Ectodermal cell (in vitro differentiated cells): ENCODE measurements around the gene MYL5.

Experiments used
- H3K27ac ChIP-seq: 2 replicates; pipeline ENCODE4 v1.7.0; 2013; ENCODE audit warnings: mild to moderate bottlenecking, low read depth, low read length; ENCODE audit not compliant: insufficient read depth, poor library complexity, severe bottlenecking
- H3K27me3 ChIP-seq: 2 replicates; pipeline ENCODE4 v1.7.0; 2013; ENCODE audit warnings: mild to moderate bottlenecking, low read length; ENCODE audit not compliant: insufficient read depth, control insufficient read depth, poor library complexity, severe bottlenecking
- H3K36me3 ChIP-seq: one replicate; pipeline ENCODE4 v1.7.0; 2013; ENCODE audit warnings: low read length; ENCODE audit not compliant: control insufficient read depth, insufficient read depth
- H3K4me1 ChIP-seq: one replicate; pipeline ENCODE4 v1.7.0; 2013; ENCODE audit warnings: low read length; ENCODE audit not compliant: control insufficient read depth, insufficient read depth
- H3K4me3 ChIP-seq: 2 replicates; pipeline ENCODE4 v1.7.0; 2013; ENCODE audit warnings: low read depth, low read length, control low read depth; ENCODE audit not compliant: insufficient read depth
- H3K9me3 ChIP-seq: 2 replicates; pipeline ENCODE4 v1.7.0; 2013; ENCODE audit warnings: mild to moderate bottlenecking, low read length, moderate library complexity; ENCODE audit not compliant: control insufficient read depth
- WGBS, 2 experiments: methylation state at CpG; one replicate each; pipeline ENCODE4 v1.1.7; 2013; ENCODE audit warnings: missing lambda C conversion rate in 2 of 2; 5-methylcytosine and 5-hydroxymethylcytosine counted together

The MYL5 gene

DNA sequence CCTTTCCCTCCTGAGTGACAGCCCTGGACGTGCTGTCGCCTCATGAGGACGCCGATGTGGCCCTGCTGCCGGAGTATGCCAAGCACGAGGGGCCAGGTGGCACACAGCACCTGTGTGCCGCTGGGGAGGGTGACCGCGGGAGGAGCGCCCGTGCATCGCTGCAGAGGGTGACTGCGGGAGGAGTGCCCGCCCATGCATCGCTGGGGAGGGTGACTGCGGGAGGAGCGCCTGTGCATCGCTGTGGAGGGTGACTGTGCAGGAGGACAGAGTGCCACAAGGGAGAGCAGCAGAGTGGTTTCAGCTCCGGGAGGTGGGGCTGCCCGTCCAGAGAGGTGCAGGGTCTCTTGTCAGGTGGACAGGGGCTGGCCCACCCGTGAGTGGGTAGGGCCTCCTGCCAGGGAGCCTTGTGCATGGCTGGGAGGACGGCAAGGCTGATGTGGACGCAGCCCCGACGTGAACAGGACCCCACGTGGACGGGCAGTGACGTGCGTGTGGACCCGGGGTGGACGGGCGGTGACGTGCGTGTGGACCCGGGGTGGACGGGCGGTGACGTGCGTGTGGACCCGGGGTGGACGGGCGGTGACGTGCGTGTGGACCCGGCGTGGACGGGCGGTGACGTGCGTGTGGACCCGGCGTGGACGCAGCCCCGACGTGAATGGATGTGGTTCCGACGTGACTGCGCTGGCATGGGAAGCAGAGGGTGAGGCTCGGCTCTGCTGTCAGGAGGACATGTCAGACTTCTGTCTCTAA is 45.9 kb downstream of the MYL5 start:
- no peak overlapping the region for H3K4me3 ChIP-seq
- H3K36me3 ChIP-seq = no peaks in the 10 kb centered on the region
- H3K27me3 ChIP-seq = no peaks in the 10 kb centered on the region
- no peaks in the 10 kb centered on the region for H3K4me1 ChIP-seq
- 95 to 96% methylated on average over 59 of the region's 59 CpGs for WGBS, 2 experiments
- H3K27ac ChIP-seq = no peak overlapping the region
- H3K9me3 ChIP-seq = no peaks in the 10 kb centered on the region

DNA sequence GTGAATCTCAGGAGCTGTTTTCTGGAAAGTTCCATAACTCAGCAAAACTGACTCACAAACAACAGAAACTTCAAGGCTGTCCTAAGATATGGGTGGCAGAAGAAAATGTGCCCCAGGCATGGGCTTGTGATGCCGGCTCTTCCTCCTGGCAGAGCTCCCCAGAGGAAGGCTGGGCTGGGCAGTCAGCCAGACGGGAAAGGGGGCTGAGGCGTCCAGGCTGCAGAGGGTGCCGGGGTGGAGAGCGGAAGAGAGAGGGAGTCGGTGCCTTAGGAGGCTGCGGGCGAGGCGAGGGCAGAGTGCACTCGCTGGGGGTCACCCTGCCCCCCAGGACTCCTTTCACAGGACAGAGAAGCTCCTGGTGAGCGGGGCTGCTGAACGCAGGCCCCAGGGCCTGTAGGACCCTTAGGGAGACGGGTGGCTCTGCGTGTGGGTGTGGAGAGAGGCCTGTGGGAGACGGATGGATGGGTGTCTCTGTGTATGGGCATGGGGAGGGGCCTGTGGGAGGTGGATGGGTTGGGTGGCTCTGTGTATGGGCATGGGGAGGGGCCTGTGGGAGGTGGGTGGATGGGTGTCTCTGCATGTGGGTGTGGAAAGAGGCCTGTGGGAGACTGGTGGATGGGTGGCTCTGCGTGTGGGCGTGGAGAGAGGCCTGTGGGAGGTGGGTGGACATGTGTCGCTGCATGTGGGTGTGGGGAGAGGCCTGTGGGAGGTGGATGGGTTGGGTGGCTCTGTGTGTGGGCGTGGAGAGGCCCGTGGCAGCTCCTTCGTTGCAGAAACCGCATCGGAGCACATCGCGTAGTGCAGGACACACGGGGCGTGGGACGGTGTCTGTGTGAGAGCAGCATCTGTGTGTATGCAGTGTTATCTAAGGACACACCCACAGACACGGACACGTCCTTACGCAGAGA is 47.2 kb downstream of the MYL5 start:
- Histone ChIP-seq H3K4me3 (no peak overlapping the region), H3K36me3 (no peaks in the 10 kb centered on the region), H3K27me3 (no peaks in the 10 kb centered on the region), H3K4me1 (no peaks in the 10 kb centered on the region), H3K27ac (no peak overlapping the region), H3K9me3 (no peaks in the 10 kb centered on the region)
- 96 to 97% methylated on average over 31 of the region's 31 CpGs for WGBS, 2 experiments

DNA sequence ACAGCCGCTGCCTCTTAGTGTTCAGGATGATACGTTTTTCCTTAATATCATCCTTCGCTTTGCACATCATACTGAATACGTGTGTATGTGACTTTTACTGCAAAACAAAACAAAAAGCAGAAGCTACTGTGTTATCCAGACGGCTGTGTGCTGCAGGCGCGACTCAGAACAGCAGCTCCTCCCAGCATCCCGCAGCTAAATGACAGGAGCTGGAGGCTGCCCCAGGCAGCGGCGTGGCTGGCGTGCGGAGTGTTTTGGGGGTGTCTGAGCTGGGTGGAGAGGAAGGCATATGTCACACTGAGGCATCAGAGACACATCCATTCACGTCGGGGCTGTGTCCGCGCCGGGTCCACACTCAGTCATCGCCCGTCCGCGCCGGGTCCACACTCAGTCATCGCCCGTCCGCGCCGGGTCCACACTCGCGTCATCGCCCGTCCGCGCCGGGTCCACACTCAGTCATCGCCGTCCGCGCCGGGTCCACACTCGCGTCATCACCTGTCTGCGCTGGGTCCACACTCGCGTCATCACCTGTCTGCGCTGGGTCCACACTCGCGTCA is 47.9 kb downstream of the MYL5 start:
- no peak overlapping the region for H3K4me3 ChIP-seq
- no peaks in the 10 kb centered on the region for H3K4me1 ChIP-seq
- H3K27ac ChIP-seq = no peak overlapping the region
- no peaks in the 10 kb centered on the region for H3K36me3 ChIP-seq
- H3K9me3 ChIP-seq = no peaks in the 10 kb centered on the region
- no peaks in the 10 kb centered on the region for H3K27me3 ChIP-seq
- 96 to 97% methylated on average over 47 of the region's 47 CpGs for WGBS, 2 experiments

DNA sequence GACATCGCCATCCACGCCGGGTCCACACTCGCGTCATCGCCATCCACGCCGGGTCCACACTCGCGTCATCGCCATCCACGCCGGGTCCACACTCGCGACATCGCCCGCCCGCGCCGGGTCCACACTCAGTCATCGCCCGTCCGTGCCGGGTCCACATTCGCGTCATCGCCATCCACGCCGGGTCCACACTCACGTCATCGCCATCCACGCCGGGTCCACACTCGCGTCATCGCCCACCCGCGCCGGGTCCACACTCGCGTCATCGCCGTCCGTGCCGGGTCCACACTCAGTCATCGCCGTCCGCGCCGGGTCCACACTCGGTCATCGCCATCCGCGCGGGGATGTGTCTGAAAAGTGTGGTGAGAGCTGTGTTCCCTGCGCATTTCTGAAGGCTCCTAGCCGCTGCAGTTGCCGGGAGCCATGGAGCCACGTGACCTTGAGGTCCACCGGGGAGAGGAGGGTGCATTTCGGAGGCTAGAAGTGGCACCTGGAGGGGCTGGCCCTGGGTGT is 48.6 kb downstream of the MYL5 start:
- 96 to 98% methylated on average over 61 of the region's 61 CpGs for WGBS, 2 experiments
- no peaks in the 10 kb centered on the region for H3K9me3 ChIP-seq
- no peaks in the 10 kb centered on the region for H3K4me1 ChIP-seq
- H3K36me3 ChIP-seq = no peaks in the 10 kb centered on the region
- H3K27me3 ChIP-seq = no peaks in the 10 kb centered on the region
- no peak overlapping the region for H3K4me3 ChIP-seq
- H3K27ac ChIP-seq = no peak overlapping the region

DNA sequence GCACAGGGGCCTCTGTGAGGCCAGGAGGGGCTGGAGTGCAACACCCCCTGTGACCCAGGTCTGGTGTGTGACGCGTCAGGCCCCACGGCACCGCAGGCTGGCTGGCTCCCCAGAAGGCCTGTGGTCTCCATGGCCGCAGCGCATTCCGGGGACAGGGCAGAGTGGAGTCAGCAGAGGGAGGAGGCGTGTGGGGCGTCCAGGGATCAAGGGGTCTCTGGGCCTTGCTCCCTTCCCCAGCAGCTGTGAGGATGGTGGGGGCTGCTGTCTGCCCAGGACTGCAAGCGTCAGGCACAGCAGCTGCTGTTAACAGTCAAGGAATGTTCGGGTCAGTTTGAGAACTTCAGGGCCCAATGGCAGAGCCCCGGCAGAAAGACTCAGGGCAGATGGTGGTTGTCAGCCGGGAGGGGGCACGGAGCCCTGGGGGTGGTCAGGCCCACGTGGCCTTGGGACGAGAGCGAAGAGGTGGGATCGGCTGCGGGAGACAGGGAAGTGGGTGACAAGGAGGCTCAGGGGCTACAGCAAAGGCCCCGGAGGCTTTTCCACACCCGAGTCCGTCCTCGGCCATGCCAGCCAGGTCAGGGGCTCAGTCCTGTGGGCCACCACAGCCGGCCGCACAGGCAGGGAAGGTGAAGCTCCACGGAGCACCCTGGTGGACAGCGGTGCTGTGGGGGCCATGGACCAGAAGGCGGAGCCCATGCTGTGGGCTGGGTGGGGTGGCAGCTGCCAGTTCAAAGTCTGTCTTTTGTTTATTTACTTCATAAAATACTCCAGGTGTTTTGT is 49.6 kb downstream of the MYL5 start:
- Histone ChIP-seq H3K27me3 (no peaks in the 10 kb centered on the region), H3K36me3 (no peaks in the 10 kb centered on the region), H3K4me3 (no peak overlapping the region), H3K27ac (no peak overlapping the region), H3K4me1 (no peaks in the 10 kb centered on the region), H3K9me3 (no peaks in the 10 kb centered on the region)
- WGBS, 2 experiments = 95 to 97% methylated on average over 28 of the region's 28 CpGs

DNA sequence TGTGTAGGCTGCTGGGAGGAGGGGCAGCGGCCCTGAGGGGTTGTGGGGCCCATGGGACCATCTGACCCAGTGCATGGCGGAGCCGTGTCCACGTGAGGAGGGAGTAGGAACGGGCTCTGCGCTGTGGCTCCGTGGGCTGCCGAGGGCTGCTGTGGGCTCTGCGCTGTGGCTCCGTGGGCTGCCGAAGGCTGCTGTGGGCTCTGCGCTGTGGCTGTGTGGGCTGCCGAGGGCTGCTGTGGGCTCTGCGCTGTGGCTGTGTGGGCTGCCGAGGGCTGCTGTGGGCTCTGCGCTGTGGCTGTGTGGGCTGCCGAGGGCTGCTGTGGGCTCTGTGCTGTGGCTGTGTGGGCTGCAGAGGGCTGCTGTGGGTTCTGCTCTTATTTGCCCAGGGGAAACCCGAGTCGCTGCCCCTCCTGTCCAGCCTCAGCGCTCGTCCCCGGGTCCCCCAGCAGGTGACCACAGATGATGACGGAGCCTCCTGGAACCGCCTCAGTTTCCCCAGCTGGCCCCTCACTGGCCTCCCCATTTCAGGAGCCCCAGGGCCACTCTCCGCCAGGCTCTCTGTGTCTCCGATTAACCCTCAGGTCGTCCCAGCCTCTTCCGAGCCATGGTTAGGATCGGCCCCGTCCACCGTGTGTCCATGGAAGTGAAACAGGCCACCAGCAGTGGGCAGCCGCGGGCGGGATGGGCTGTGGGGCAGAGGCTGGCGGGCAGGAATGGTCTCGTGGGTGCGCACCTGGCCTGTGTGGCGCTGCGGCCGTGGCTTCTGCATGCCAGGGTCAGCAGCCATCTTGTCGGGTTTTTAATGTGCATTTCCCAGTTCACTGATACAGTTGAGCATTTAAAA is 51.3 kb downstream of the MYL5 start:
- H3K4me3 ChIP-seq = no peak overlapping the region
- no peaks in the 10 kb centered on the region for H3K9me3 ChIP-seq
- no peaks in the 10 kb centered on the region for H3K27me3 ChIP-seq
- H3K4me1 ChIP-seq = no peaks in the 10 kb centered on the region
- H3K36me3 ChIP-seq = no peaks in the 10 kb centered on the region
- WGBS, 2 experiments = 96% methylated on average over 41 of the region's 41 CpGs
- no peak overlapping the region for H3K27ac ChIP-seq

DNA sequence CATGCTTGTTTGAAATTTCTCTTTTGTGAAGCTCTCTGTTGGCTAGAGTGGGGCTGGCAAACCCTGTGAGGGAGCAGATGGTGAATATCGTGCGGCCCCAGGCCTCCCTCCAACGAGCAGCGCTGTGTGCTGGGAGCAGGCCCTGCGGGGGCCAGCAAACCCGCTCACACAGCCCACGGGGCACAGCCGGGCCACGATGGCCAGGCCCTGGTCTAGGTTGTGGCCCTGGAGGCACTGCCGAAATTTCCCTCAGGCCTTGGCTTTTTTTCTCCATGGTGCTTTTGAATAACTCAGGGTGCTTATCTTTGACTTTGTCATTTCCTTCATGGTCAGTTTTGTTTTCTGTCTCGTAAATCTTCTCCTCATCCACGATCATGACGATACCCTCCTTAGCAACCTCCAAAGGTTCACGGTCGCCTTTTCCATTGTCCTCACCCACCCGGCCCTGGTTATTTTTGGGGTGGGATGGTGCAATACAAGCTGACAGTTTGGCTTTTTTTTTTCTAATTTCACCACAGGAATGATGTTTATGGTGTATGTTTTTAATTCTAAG is 52.0 kb downstream of the MYL5 start:
- no peaks in the 10 kb centered on the region for H3K4me1 ChIP-seq
- no peaks in the 10 kb centered on the region for H3K27me3 ChIP-seq
- peaks cover 4% of the 10 kb centered on the region for H3K36me3 ChIP-seq
- no peak overlapping the region for H3K4me3 ChIP-seq
- 94 to 95% methylated on average over 16 of the region's 16 CpGs for WGBS, 2 experiments
- H3K9me3 ChIP-seq = no peaks in the 10 kb centered on the region
- H3K27ac ChIP-seq = no peak overlapping the region

DNA sequence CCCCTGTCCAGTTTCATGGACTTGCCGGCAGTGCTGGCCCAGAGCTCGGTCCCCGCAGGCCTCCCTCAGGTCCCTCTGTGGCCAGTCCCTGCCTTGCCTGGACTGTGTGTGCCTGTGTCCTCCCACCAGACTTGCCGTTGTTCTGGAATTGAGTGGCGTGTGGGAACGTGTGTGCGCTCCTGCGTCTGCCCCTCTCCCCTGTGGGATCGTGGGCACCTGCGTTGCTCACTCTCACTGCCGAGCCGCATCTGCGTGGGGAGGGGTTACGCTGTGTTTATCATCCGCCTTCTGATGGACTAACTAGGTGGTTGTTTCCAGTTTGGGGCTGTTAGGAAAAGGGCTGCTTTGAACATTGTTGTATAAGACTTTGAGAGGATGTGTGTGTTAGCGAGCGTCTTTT is 52.5 kb downstream of the MYL5 start:
- H3K36me3 ChIP-seq = peaks cover 5% of the 10 kb centered on the region
- no peak overlapping the region for H3K4me3 ChIP-seq
- H3K27me3 ChIP-seq = no peaks in the 10 kb centered on the region
- no peaks in the 10 kb centered on the region for H3K9me3 ChIP-seq
- WGBS, 2 experiments = 94% methylated on average over 17 of the region's 17 CpGs
- H3K4me1 ChIP-seq = no peaks in the 10 kb centered on the region
- H3K27ac ChIP-seq = no peak overlapping the region

DNA sequence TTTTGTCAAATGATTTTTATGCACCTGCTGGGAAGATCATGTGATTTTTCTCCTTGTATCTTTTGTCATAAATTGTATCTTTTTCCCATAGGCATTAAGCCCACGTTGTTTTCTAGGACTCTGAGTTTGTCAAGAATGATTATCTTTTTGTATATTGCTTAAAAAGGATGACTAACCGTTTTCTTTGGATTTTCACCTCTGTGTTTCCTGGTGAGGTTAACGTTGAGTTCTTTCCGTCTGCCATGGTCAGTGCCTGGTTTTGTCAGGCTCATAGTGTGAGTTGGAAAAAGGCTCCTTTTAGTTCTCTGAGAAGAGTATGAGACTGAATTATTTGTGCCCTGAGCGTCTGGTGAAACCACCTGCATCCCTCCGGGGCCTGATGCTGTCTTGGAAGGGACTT is 53.2 kb downstream of the MYL5 start:
- Histone ChIP-seq H3K27ac (no peak overlapping the region), H3K4me1 (no peaks in the 10 kb centered on the region), H3K9me3 (no peaks in the 10 kb centered on the region), H3K4me3 (no peak overlapping the region), H3K27me3 (no peaks in the 10 kb centered on the region), H3K36me3 (peaks cover 6% of the 10 kb centered on the region)
- WGBS, 2 experiments = 94 to 95% methylated on average over 6 of the region's 6 CpGs
